ENCODE data around the gene CORT. TPM values are rescaled to one million over a fixed set of nuclear protein-coding genes. Genes with fewer than 3 reads are reported as not detected.
"Not testable (repeated sequence)": the region's sequence is repeated elsewhere in the genome, so short reads cannot be mapped to it uniquely, and the experiment has no call there.

CORT gene
- total RNA-seq, 1 experiment from 2014 or later, result 0.66 TPM

GRCh38 chr1:10415967-10416366 is 33.9 kb upstream of the CORT start:
- H3K4me3 Mint-ChIP-seq; DNase-seq (ENCODE audit: low spot score); H3K9me3 Mint-ChIP-seq; H3K4me1 Mint-ChIP-seq; POLR2A ChIA-PET; H3K27me3 Mint-ChIP-seq (ENCODE audit: low read depth); ATAC-seq: not testable (repeated sequence)
- peak; percentile 67; the same call in 1 of the 2 replicates for TF ChIP-seq ZNF121 (CRISPR knock-in tag; IDR thresholded peaks at IDR 0.05)
- CTCF ChIA-PET, result interaction anchor here (0.9 to 1.4 kb wide), 2 partner anchors 8 to 14 kb away, joined by 3 to 5 read pairs; partner anchors contain the start of gene CENPS
- H3K27ac Mint-ChIP-seq, result peak overlapping the region; percentile 69
- H3K36me3 Mint-ChIP-seq, result peaks cover 88% of the 10 kb centered on the region

GRCh38 chr1:10418741-10419140 is 31.1 kb upstream of the CORT start:
- DNase-seq (ENCODE audit: low spot score); ATAC-seq; H3K27me3 Mint-ChIP-seq (ENCODE audit: low read depth); CTCF ChIA-PET; POLR2A ChIA-PET; H3K4me3 Mint-ChIP-seq; H3K4me1 Mint-ChIP-seq; H3K9me3 Mint-ChIP-seq; H3K27ac Mint-ChIP-seq: not testable (repeated sequence)
- peaks cover 67% of the 10 kb centered on the region for H3K36me3 Mint-ChIP-seq

GRCh38 chr1:10419351-10419750 is 30.5 kb upstream of the CORT start:
- no peak for ATAC-seq
- TF ChIP-seq ZBTB21 (CRISPR knock-in tag; IDR thresholded peaks at IDR 0.05; ENCODE audit: borderline replicate concordance), result no peak
- TF ChIP-seq ZNF281 (CRISPR knock-in tag; IDR thresholded peaks at IDR 0.05), result no peak
- no peak for TF ChIP-seq HMGXB4 (CRISPR knock-in tag; IDR thresholded peaks at IDR 0.05)
- TF ChIP-seq CBFB (CRISPR knock-in tag; IDR thresholded peaks at IDR 0.05; ENCODE audit: low read depth), result no peak
- TF ChIP-seq GABPB1 (CRISPR knock-in tag; IDR thresholded peaks at IDR 0.05), result no peak
- TF ChIP-seq AFF4 (CRISPR knock-in tag; IDR thresholded peaks at IDR 0.05; ENCODE audit: borderline replicate concordance), result no peak
- no peak for TF ChIP-seq ZNF138 (CRISPR knock-in tag; conservative IDR thresholded peaks at IDR 0.05)
- TF ChIP-seq KAT7 (CRISPR knock-in tag; IDR thresholded peaks at IDR 0.05; ENCODE audit: borderline replicate concordance), result no peak
- no peak for TF ChIP-seq SP1 (CRISPR knock-in tag; conservative IDR thresholded peaks at IDR 0.05)
- ChIA-PET POLR2A (no interaction called here), CTCF (no interaction called here)
- Mint-ChIP-seq H3K27me3 (ENCODE audit: low read depth) (no peaks in the 10 kb centered on the region), H3K36me3 (peaks cover 62% of the 10 kb centered on the region), H3K4me1 (peaks cover 5% of the 10 kb centered on the region; the same call in 1 of the 2 replicates), H3K9me3 (no peaks in the 10 kb centered on the region), H3K4me3 (no peak overlapping the region), H3K27ac (no peak overlapping the region)
- no peak for DNase-seq (ENCODE audit: low spot score)

GRCh38 chr1:10421637-10422036 is 28.2 kb upstream of the CORT start:
- ChIA-PET POLR2A (no interaction called here), CTCF (interaction anchor here (0.6 to 0.7 kb wide), 2 partner anchors 212 to 247 kb away, joined by 3 read pairs; partner anchors contain the start of gene KIF1B)
- DNase-seq (ENCODE audit: low spot score), result no peak
- peaks cover 44% of the 10 kb centered on the region for H3K36me3 Mint-ChIP-seq
- H3K4me1 Mint-ChIP-seq, result peaks cover 4% of the 10 kb centered on the region; the same call in 1 of the 2 replicates
- H3K4me3 Mint-ChIP-seq, result no peak overlapping the region
- no peak for ATAC-seq
- H3K9me3 Mint-ChIP-seq, result no peaks in the 10 kb centered on the region
- TF ChIP-seq ZNF121 (CRISPR knock-in tag; IDR thresholded peaks at IDR 0.05), result peak; percentile 96
- TF ChIP-seq MLX (CRISPR knock-in tag; IDR thresholded peaks at IDR 0.05), result no peak
- no peak overlapping the region for H3K27ac Mint-ChIP-seq
- no peaks in the 10 kb centered on the region for H3K27me3 Mint-ChIP-seq (ENCODE audit: low read depth)

Data from WTC11 (cell line).